22Rv1 (cell line): ENCODE measurements around the gene CDC42BPB.

Source experiments
- CTCF ChIP-seq: fragments of 450-650 bp; IDR thresholded peaks from 2 replicates; pipeline ENCODE4 v1.5.1; 2017; ENCODE audit warnings: mild to moderate bottlenecking
- ZFX ChIP-seq: fragments of 450-650 bp; IDR thresholded peaks from 2 replicates; pipeline ENCODE4 v1.6.1; 2017; ENCODE audit warnings: antibody characterized with exemption, borderline replicate concordance

GRCh38 chr14:102938191-102938590, 119.2 kb downstream of the CDC42BPB start:
- TF ChIP-seq CTCF (no peak), ZFX (no peak)
